ENCODE results near the gene AFP.
A peak's percentile ranks its signal among the peaks of the same experiment; 100 is the strongest.

AFP gene

DNA sequence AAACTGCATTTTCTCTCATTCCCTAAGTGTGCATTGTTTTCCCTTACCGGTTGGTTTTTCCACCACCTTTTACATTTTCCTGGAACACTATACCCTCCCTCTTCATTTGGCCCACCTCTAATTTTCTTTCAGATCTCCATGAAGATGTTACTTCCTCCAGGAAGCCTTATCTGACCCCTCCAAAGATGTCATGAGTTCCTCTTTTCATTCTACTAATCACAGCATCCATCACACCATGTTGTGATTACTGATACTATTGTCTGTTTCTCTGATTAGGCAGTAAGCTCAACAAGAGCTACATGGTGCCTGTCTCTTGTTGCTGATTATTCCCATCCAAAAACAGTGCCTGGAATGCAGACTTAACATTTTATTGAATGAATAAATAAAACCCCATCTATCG, 2.9 kb upstream of the AFP start:
- Histone ChIP-seq H3K27ac (no peak overlapping the region), H3K9me3 (ENCODE audit: severe bottlenecking) (no peaks in the 10 kb centered on the region), H3K4me3 (ENCODE audit: low read depth, low read length) (no peak overlapping the region), H3K36me3 (no peaks in the 10 kb centered on the region), H3K27me3 (ENCODE audit: insufficient read depth, low read depth, severe bottlenecking) (no peaks in the 10 kb centered on the region)
- DNase-seq = no peak
- TF ChIP-seq CTCF (IDR thresholded peaks at IDR 0.05; ENCODE audit: low read depth, low read length) = no peak

- TF ChIP-seq CTCF (IDR thresholded peaks at IDR 0.05; ENCODE audit: low read depth, low read length) = peak; percentile 22; the same call in 1 of the 2 replicates
- H3K4me3 ChIP-seq (ENCODE audit: low read depth, low read length) = no peak overlapping the region
- DNase-seq = no peak
- no peak overlapping the region for H3K27ac ChIP-seq
- H3K9me3 ChIP-seq (ENCODE audit: severe bottlenecking) = no peaks in the 10 kb centered on the region
- H3K27me3 ChIP-seq (ENCODE audit: insufficient read depth, low read depth, severe bottlenecking) = no peaks in the 10 kb centered on the region
- no peaks in the 10 kb centered on the region for H3K36me3 ChIP-seq
Observed at GRCh38 chr4:73434311-73434710, 1.7 kb upstream of the AFP start.

DNA sequence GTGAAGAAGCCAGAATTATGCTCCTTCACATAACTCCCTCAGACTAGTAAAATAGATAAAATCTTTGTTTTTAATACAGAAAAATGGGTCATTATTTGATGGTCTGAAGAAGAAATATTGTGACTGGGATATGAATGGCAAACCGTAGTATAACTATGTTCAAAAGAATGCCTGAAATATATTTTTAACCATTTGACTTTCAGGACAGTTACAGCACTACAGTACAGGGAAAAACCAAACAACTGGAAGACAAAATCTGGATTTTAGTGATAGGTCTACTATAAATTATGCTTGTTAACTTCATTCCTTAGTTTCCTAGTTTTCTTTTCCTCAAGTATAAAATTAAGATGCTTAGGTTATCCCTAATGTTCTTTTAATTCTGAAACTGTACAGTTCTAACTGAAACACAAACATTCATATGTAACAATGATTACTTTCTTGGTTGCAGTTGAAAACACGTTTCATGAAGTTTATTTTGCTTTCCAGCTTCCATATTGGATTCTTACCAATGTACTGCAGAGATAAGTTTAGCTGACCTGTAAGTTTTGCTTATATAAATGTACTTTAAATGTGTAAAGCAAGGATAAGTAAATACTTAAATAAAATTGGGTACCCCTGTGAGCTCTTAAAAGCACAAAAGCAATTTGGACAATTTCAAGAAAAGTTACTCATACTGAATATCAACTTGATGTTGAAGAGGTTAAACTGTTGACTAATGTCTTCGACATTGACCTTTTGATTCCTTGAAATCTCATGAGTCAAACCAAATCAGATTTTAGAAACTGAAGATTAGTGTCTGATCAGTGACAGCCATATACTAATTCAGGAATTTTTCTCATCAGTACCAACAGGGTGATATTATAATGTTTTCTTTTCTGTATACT, 895 bp downstream of the AFP start:
- Histone ChIP-seq H3K27me3 (ENCODE audit: insufficient read depth, low read depth, severe bottlenecking) (no peaks in the 10 kb centered on the region), H3K4me3 (ENCODE audit: low read depth, low read length) (no peak overlapping the region), H3K9me3 (ENCODE audit: severe bottlenecking) (no peaks in the 10 kb centered on the region), H3K36me3 (no peaks in the 10 kb centered on the region), H3K27ac (no peak overlapping the region)
- no peak for TF ChIP-seq CTCF (IDR thresholded peaks at IDR 0.05; ENCODE audit: low read depth, low read length)
- DNase-seq = no peak

GRCh38 chr4:73437558-73437956, 1.5 kb downstream of the AFP start:
- Histone ChIP-seq H3K27me3 (ENCODE audit: insufficient read depth, low read depth, severe bottlenecking) (no peaks in the 10 kb centered on the region), H3K9me3 (ENCODE audit: severe bottlenecking) (no peaks in the 10 kb centered on the region), H3K4me3 (ENCODE audit: low read depth, low read length) (no peak overlapping the region), H3K36me3 (no peaks in the 10 kb centered on the region), H3K27ac (no peak overlapping the region)
- TF ChIP-seq CTCF (IDR thresholded peaks at IDR 0.05; ENCODE audit: low read depth, low read length) = no peak
- no peak for DNase-seq

DNA sequence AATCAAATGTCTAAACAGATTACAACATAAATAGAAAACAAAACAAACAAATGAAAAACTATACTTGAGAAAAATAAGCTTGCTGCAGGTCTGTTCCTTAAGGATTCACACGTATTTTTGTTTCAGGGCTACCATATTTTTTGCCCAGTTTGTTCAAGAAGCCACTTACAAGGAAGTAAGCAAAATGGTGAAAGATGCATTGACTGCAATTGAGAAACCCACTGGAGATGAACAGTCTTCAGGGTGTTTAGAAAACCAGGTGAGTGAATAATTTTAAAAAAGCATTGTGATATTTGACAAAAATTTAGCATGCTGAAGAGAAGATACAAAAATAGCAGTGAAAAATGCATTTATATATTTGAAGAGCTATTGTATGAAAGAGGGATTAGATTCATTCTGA, 2.0 kb downstream of the AFP start:
- DNase-seq = no peak
- TF ChIP-seq CTCF (IDR thresholded peaks at IDR 0.05; ENCODE audit: low read depth, low read length) = no peak
- Histone ChIP-seq H3K36me3 (no peaks in the 10 kb centered on the region), H3K27me3 (ENCODE audit: insufficient read depth, low read depth, severe bottlenecking) (no peaks in the 10 kb centered on the region), H3K9me3 (ENCODE audit: severe bottlenecking) (no peaks in the 10 kb centered on the region), H3K27ac (no peak overlapping the region), H3K4me3 (ENCODE audit: low read depth, low read length) (no peak overlapping the region)

All from WERI-Rb-1 (cell line).